ENCODE results near the gene ENO4.

The ENO4 gene

DNA sequence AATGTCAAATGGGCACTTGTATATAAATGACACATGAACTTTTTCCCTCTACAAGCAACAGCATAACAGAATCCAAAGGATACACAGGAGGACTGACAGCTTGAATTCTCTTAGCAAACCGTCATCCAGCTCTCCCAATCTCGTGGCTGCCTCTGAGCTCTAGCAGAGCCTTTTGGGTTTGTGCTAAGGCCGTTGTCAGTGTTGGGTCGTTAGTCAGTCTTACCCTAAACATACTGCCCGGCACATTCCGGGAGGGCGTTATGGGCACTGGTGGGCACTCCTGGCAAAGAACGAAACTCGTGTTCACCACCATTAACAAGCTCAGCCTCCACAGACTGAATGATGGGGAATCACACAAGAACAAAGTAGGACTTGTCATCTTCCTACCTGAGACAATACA, 19.6 kb upstream of the ENO4 start:
- Histone ChIP-seq H3K9ac (ENCODE audit: low read length in 5 of 5) (no peak overlapping the region), H3K36me3 (ENCODE audit: control insufficient read depth in 5 of 5, insufficient read depth in 5 of 5, low read length in 5 of 5) (no peaks in the 10 kb centered on the region), H3K27ac (ENCODE audit: low read depth, low read length) (no peak overlapping the region), H3K4me3 (ENCODE audit: low read depth in 1 of 5, low read length in 5 of 5) (no peak overlapping the region), H3K27me3 (ENCODE audit: control insufficient read depth in 5 of 5, insufficient read depth in 4 of 5, low read length in 5 of 5) (peaks cover 0 to 5% (median 0%) of the 10 kb centered on the region in 5 donors), H3K9me3 (ENCODE audit: control insufficient read depth in 5 of 5, low read length in 5 of 5) (no peaks in the 10 kb centered on the region), H3K4me1 (ENCODE audit: control insufficient read depth in 5 of 5, insufficient read depth in 5 of 5, low read length in 5 of 5) (no peaks in the 10 kb centered on the region)

DNA sequence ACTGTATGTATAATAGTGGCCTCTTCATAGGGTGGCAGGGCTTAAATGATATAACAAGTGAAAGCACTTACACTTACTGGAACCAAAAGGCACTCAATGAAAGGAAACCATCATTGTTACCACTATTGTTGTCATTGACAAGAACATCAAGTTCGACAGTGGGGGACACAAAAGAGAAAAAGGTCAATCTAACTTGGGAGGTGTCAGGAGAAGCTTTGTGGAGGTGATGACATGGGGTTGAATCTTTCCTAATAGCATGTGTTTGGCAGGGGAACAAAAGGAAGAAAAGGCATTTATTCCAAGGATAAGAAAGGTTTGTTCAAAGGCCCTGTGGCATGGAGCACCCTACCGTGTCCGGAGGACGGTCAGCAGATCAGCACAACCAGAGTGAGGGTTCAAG, 18.2 kb upstream of the ENO4 start:
- H3K4me3 ChIP-seq (ENCODE audit: low read depth in 1 of 5, low read length in 5 of 5), result no peak overlapping the region

DNA sequence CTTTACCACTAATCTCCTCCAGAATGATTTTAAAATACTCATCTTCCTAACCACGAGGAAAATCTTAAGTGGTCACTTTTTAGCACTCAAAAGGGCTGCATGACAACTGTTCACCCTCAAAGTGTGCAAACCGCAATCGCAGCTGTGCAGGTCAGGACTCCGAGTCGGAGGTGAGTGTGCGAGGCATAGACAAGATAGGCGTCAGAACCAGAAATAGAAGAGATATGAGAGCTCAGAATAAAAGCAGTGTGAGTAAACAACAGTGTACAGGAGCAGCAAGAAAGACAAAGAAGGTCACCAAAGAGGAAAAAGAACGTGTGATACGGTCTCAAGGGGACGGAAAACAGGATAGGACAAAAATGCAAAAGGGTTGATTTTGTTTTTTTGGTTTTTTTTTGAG, 17.5 kb upstream of the ENO4 start:
- no peak overlapping the region for H3K4me3 ChIP-seq (ENCODE audit: low read depth in 1 of 5, low read length in 5 of 5)
- H3K27me3 ChIP-seq (ENCODE audit: control insufficient read depth in 5 of 5, insufficient read depth in 4 of 5, low read length in 5 of 5), result peaks cover 0 to 14% (median 6%) of the 10 kb centered on the region in 5 donors
- no peaks in the 10 kb centered on the region for H3K9me3 ChIP-seq (ENCODE audit: control insufficient read depth in 5 of 5, low read length in 5 of 5)
- H3K36me3 ChIP-seq (ENCODE audit: control insufficient read depth in 5 of 5, insufficient read depth in 5 of 5, low read length in 5 of 5), result no peaks in the 10 kb centered on the region
- no peaks in the 10 kb centered on the region for H3K4me1 ChIP-seq (ENCODE audit: control insufficient read depth in 5 of 5, insufficient read depth in 5 of 5, low read length in 5 of 5)
- H3K27ac ChIP-seq (ENCODE audit: low read depth, low read length), result no peak overlapping the region
- H3K9ac ChIP-seq (ENCODE audit: low read length in 5 of 5), result no peak overlapping the region

More for the DNA sequence above, 18.2 kb upstream of the ENO4 start:
- Histone ChIP-seq H3K4me1 (ENCODE audit: control insufficient read depth in 5 of 5, insufficient read depth in 5 of 5, low read length in 5 of 5) (no peaks in the 10 kb centered on the region), H3K9ac (ENCODE audit: low read length in 5 of 5) (no peak overlapping the region), H3K9me3 (ENCODE audit: control insufficient read depth in 5 of 5, low read length in 5 of 5) (no peaks in the 10 kb centered on the region), H3K36me3 (ENCODE audit: control insufficient read depth in 5 of 5, insufficient read depth in 5 of 5, low read length in 5 of 5) (no peaks in the 10 kb centered on the region), H3K27ac (ENCODE audit: low read depth, low read length) (no peak overlapping the region), H3K27me3 (ENCODE audit: control insufficient read depth in 5 of 5, insufficient read depth in 4 of 5, low read length in 5 of 5) (peaks cover 0 to 13% (median 3%) of the 10 kb centered on the region in 5 donors)

DNA sequence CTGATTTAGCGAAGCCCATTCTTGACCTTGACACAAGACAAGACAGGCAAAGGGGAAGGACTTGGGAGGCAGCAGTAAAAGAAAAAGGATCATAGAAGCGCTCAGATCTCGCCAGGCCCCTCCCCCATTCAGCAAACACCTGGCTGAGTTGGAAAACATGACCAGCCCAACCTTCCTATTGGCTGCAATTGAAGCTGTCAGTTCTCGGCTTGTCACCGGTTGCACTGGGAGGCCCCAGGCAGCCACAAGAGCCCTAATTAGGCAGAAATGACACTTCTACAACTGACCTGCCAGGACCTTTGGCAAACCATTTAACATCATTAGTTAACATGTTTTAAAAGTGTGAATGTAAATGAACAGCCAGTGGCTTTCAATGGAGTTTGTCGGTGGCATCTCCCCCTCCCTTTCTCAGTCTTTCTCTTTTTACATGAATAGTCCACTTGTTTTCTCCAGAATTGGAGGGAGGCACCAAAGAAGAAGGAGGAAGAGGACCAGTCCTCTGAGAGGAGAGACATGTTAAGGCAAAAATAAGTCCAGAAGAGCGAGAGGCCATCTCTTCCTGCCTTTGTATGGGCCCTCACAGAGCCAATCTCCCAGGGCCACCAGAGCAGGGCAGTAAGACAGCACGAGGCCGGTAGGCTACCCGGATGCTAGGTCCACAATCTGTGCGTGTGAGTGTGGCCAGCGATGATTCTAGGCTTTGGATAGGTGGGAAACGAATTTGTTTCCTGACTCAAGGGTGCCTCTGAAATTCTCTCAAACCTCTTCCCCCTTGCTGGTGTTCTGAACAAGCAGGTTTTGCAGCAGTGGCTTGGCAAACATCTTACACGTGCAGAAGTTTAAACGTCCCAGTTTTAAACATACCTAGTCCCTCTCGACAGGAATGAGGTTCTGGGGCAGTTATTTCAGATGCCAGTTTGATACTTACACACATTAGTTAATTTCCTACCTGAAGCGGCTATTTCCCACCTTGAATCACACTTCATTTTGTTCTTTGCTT, 15.0 kb upstream of the ENO4 start:
- Histone ChIP-seq H3K27ac (ENCODE audit: low read depth, low read length) (no peak overlapping the region), H3K9me3 (ENCODE audit: control insufficient read depth in 5 of 5, low read length in 5 of 5) (no peaks in the 10 kb centered on the region), H3K4me1 (ENCODE audit: control insufficient read depth in 5 of 5, insufficient read depth in 5 of 5, low read length in 5 of 5) (no peaks in the 10 kb centered on the region), H3K36me3 (ENCODE audit: control insufficient read depth in 5 of 5, insufficient read depth in 5 of 5, low read length in 5 of 5) (no peaks in the 10 kb centered on the region), H3K4me3 (ENCODE audit: low read depth in 1 of 5, low read length in 5 of 5) (no peak overlapping the region), H3K27me3 (ENCODE audit: control insufficient read depth in 5 of 5, insufficient read depth in 4 of 5, low read length in 5 of 5) (peaks cover 0 to 14% (median 6%) of the 10 kb centered on the region in 5 donors), H3K9ac (ENCODE audit: low read length in 5 of 5) (no peak overlapping the region)

DNA sequence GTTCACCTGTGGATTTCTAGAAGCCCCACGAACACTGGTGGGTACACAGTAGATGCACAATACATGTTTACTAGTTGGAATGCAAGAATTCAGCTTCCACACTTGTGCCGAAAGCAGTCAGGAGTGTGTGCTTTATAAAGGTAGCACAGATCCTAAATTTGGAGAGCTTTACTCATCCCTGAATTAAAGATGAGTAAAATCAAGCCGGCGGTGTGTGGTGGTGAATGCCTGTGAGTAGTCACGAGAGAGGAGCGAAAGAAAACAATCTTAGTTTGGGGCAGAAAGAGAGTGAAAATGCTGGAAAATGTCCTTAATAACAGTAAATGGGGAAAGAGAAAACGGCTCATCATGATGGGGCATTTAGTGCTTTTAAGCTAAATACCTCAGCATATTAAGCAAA, 13.6 kb upstream of the ENO4 start:
- Histone ChIP-seq H3K4me3 (ENCODE audit: low read depth in 1 of 5, low read length in 5 of 5) (no peak overlapping the region), H3K27ac (ENCODE audit: low read depth, low read length) (no peak overlapping the region), H3K4me1 (ENCODE audit: control insufficient read depth in 5 of 5, insufficient read depth in 5 of 5, low read length in 5 of 5) (no peaks in the 10 kb centered on the region), H3K9me3 (ENCODE audit: control insufficient read depth in 5 of 5, low read length in 5 of 5) (no peaks in the 10 kb centered on the region), H3K36me3 (ENCODE audit: control insufficient read depth in 5 of 5, insufficient read depth in 5 of 5, low read length in 5 of 5) (no peaks in the 10 kb centered on the region), H3K27me3 (ENCODE audit: control insufficient read depth in 5 of 5, insufficient read depth in 4 of 5, low read length in 5 of 5) (peaks cover 0 to 14% (median 6%) of the 10 kb centered on the region in 5 donors), H3K9ac (ENCODE audit: low read length in 5 of 5) (no peak overlapping the region)

DNA sequence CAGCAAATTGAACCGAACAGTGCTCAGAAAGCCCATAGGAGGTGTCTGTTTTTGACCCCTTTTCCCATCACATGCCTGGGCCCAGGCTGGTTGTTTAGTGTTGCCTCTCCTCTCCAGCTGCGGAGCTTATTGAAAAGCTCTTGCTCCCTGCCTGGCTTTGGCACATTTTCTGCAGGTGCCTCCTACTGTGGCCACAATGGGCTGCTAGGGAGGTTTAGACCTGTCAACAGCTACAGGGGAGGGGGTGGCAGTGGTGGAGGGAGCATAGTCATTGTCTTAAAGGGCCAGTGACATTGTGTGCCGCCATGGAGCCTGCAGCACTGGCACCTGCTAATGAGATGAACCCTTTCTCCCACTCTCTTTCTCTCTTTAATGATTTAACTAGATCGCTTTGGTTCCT, 13.2 kb upstream of the ENO4 start:
- Histone ChIP-seq H3K27me3 (ENCODE audit: control insufficient read depth in 5 of 5, insufficient read depth in 4 of 5, low read length in 5 of 5) (peaks cover 0 to 14% (median 6%) of the 10 kb centered on the region in 5 donors), H3K9ac (ENCODE audit: low read length in 5 of 5) (no peak overlapping the region), H3K36me3 (ENCODE audit: control insufficient read depth in 5 of 5, insufficient read depth in 5 of 5, low read length in 5 of 5) (no peaks in the 10 kb centered on the region), H3K27ac (ENCODE audit: low read depth, low read length) (no peak overlapping the region), H3K4me3 (ENCODE audit: low read depth in 1 of 5, low read length in 5 of 5) (no peak overlapping the region), H3K4me1 (ENCODE audit: control insufficient read depth in 5 of 5, insufficient read depth in 5 of 5, low read length in 5 of 5) (no peaks in the 10 kb centered on the region), H3K9me3 (ENCODE audit: control insufficient read depth in 5 of 5, low read length in 5 of 5) (no peaks in the 10 kb centered on the region)

DNA sequence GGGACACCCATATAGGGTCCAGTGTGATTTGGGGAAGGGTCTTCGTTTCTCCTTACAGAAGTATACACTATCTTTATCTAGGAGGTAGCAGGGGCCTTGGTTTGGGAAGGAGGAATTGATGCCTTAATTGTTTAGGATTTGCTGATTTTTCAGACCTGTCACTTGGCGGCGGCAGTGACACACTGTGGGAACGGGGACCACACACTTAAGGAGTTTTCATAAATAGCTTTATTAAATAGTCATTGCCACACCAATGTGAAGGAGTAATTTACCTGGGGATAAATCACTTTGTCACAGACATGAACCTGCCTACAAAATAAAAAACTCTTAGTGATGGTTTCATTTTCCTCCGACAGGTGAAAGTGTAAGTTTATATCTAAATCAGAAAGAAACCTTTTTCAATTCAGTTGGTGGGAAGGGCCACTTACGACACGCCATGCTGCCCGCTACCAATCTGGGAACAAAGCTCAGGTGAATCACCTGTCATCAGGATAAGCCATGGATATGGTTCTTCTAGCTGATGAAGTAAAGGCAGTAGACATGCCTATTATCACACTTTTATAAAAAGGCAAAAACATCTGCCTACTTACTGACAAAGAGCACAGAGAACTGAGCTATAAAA, 12.3 kb upstream of the ENO4 start:
- Histone ChIP-seq H3K4me1 (ENCODE audit: control insufficient read depth in 5 of 5, insufficient read depth in 5 of 5, low read length in 5 of 5) (no peaks in the 10 kb centered on the region), H3K36me3 (ENCODE audit: control insufficient read depth in 5 of 5, insufficient read depth in 5 of 5, low read length in 5 of 5) (no peaks in the 10 kb centered on the region), H3K4me3 (ENCODE audit: low read depth in 1 of 5, low read length in 5 of 5) (no peak overlapping the region), H3K27ac (ENCODE audit: low read depth, low read length) (no peak overlapping the region), H3K27me3 (ENCODE audit: control insufficient read depth in 5 of 5, insufficient read depth in 4 of 5, low read length in 5 of 5) (peaks cover 0 to 14% (median 6%) of the 10 kb centered on the region in 5 donors), H3K9ac (ENCODE audit: low read length in 5 of 5) (no peak overlapping the region), H3K9me3 (ENCODE audit: control insufficient read depth in 5 of 5, low read length in 5 of 5) (no peaks in the 10 kb centered on the region)

DNA sequence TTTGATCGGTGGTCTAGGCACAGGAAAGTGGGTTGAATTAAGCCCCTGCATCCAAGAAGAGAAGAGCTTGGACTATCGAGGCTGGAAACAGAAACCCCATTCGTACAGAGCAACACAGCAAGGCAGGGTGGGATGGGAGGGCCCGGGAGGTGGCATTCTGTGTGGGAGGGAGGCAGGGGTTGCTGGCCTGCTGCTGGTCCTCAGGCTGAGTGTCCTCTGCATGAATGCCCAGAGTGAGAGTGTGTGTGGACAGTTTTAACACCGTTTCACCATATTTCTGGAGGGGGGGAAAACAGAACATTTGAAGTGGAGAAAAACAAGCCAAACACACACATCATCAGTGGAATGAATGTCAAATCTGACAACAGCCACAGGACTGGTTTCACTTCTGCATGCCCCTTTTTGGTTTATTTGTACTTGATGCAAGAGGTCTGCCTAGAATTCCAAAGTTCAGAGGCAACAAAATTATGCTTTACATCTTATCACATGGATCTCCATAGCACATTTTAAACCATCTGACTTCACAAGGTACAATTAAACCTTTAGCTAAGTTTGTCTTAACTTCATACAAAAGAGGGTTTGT, 11.1 kb upstream of the ENO4 start:
- Histone ChIP-seq H3K4me1 (ENCODE audit: control insufficient read depth in 5 of 5, insufficient read depth in 5 of 5, low read length in 5 of 5) (no peaks in the 10 kb centered on the region), H3K9me3 (ENCODE audit: control insufficient read depth in 5 of 5, low read length in 5 of 5) (no peaks in the 10 kb centered on the region), H3K27me3 (ENCODE audit: control insufficient read depth in 5 of 5, insufficient read depth in 4 of 5, low read length in 5 of 5) (peaks cover 0 to 14% (median 6%) of the 10 kb centered on the region in 5 donors), H3K36me3 (ENCODE audit: control insufficient read depth in 5 of 5, insufficient read depth in 5 of 5, low read length in 5 of 5) (no peaks in the 10 kb centered on the region), H3K27ac (ENCODE audit: low read depth, low read length) (no peak overlapping the region), H3K4me3 (ENCODE audit: low read depth in 1 of 5, low read length in 5 of 5) (no peak overlapping the region), H3K9ac (ENCODE audit: low read length in 5 of 5) (no peak overlapping the region)

DNA sequence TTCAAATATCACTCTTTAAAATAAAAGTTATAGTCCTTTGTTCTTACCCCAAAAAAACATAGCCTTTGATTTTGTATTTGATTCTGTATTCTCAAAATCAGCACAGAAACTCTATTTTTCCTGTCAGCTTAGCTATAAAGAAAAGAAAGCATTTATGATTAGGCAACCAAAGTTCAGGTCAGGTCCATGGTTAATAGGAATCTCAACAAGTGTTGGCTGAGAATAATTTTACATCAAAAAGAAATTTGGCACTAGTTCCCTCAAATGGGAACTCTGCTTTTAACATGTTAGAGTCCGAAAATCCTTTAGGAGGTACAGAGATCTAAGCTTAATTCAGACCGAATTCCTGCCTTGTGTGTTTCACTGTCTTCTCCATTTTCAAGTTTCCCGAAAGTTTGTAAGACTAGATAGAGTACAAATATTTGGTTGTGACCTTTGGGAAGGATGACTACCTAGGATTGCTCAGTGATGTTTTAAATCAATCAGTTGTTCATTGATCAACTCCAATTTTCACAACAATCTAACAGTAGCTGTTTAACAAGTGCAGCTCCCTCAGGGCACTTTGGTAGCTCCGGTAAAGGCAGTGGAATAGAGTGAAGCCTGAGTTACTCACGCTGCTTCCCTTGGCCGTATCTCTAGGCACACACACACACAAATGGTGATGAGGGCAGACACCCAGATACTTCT, 8.8 kb upstream of the ENO4 start:
- Histone ChIP-seq H3K27me3 (ENCODE audit: control insufficient read depth in 5 of 5, insufficient read depth in 4 of 5, low read length in 5 of 5) (peaks cover 0 to 7% (median 6%) of the 10 kb centered on the region in 5 donors), H3K27ac (ENCODE audit: low read depth, low read length) (no peak overlapping the region), H3K36me3 (ENCODE audit: control insufficient read depth in 5 of 5, insufficient read depth in 5 of 5, low read length in 5 of 5) (no peaks in the 10 kb centered on the region), H3K9ac (ENCODE audit: low read length in 5 of 5) (no peak overlapping the region), H3K4me3 (ENCODE audit: low read depth in 1 of 5, low read length in 5 of 5) (no peak overlapping the region), H3K9me3 (ENCODE audit: control insufficient read depth in 5 of 5, low read length in 5 of 5) (no peaks in the 10 kb centered on the region), H3K4me1 (ENCODE audit: control insufficient read depth in 5 of 5, insufficient read depth in 5 of 5, low read length in 5 of 5) (no peaks in the 10 kb centered on the region)
